K562 (cell line): ENCODE results near the gene DNAJB1. TPM values are rescaled to one million over a fixed set of nuclear protein-coding genes. Genes with fewer than 3 reads are reported as not detected.
"Not testable (repeated sequence)": the region's sequence is repeated elsewhere in the genome, so short reads cannot be mapped to it uniquely, and the experiment has no call there.

Experiments used
- ATAC-seq: fragments of 200-7000 bp; cut with Tn5 transposase; 3 replicates; pipeline ENCODE4 v1.9.1; 2020; ENCODE audit warnings: moderate library complexity
- BruUV-seq: library from RNA; stranded (reverse); fragments of 400-500 nt; replicated peaks from 2 replicates; lab custom pipeline; 2021; lab: Mats Ljungman, UMichigan
- CTCF ChIA-PET: fragments of 300-600 bp; formaldehyde crosslinking; extraction: SDS; loops from one replicate; lab custom pipeline; 2021; ENCODE audit warnings: low intra/inter-chr PET ratio; lab: Yijun Ruan, JAX
- POLR2A ChIA-PET: fragments of 300-600, 350-650 bp; sonication (Branson Sonifier 250); formaldehyde crosslinking; extraction: SDS; loops from one replicate; lab custom pipeline; 2021; ENCODE audit warnings: antibody characterized with exemption, inconsistent platforms; lab: Yijun Ruan, JAX
- DNase-seq, 4 experiments: peaks; one replicate each; pipeline versions ENCODE4 v3.0.0 to v3.0.0-alpha.2; 2011 to 2018; ENCODE audit warnings: low spot score in 3 of 4, mixed read lengths in 3 of 4; ENCODE audit errors: extremely low read depth in 1 of 4
- FAIRE-seq: peaks from 2 replicates; lab custom pipeline; 2011; peaks lifted over from hg19 to GRCh38; lab: Jason Lieb, UNC
- H2AFZ ChIP-seq: 2 replicates; pipeline ENCODE4 v1.6.0; 2011; ENCODE audit warnings: low read depth, low read length, control low read depth, inconsistent platforms
- H3K27ac ChIP-seq: fragments of 200-600 bp; 3 replicates; pipeline ENCODE4 v1.8.0; 2011; ENCODE audit warnings: low read depth, mild to moderate bottlenecking, control low read depth, inconsistent platforms, low read length, moderate library complexity, mixed read lengths; ENCODE audit errors: extremely low read depth
- H3K27me3 ChIP-seq, 2 experiments: fragments of 300-600 bp in 1 of 2; 2 replicates in 1 of 2; 3 replicates in 1 of 2; pipeline versions ENCODE4 v1.6.0 to v1.8.0; 2011; ENCODE audit warnings: inconsistent platforms in 2 of 2, low read length in 2 of 2, mild to moderate bottlenecking in 1 of 2, mixed read lengths in 1 of 2, moderate library complexity in 1 of 2; ENCODE audit not compliant: control insufficient read depth in 2 of 2, insufficient read depth in 2 of 2
- H3K36me3 ChIP-seq: fragments of 300-600 bp; 3 replicates; pipeline ENCODE4 v1.8.0; 2011; ENCODE audit warnings: mild to moderate bottlenecking, low read length, inconsistent platforms; ENCODE audit not compliant: control insufficient read depth, insufficient read depth
- H3K4me1 ChIP-seq, 2 experiments: fragments of 200-600 bp in 1 of 2; replicated peaks in 1 of 2; 2 replicates in 1 of 2; 3 replicates in 1 of 2; pipeline versions ENCODE4 v1.5.1 to v1.8.0; 2011; ENCODE audit warnings: inconsistent platforms in 2 of 2, low read length in 2 of 2, mild to moderate bottlenecking in 1 of 2, mixed read lengths in 1 of 2, moderate library complexity in 1 of 2; ENCODE audit not compliant: control insufficient read depth in 2 of 2, insufficient read depth in 2 of 2
- H3K4me2 ChIP-seq: 2 replicates; pipeline ENCODE4 v1.6.1; 2011; ENCODE audit warnings: low read length, control low read depth, inconsistent platforms, mixed read lengths; ENCODE audit not compliant: insufficient read depth
- H3K4me3 ChIP-seq: fragments of 200-600 bp; sonication (generic), shearing (Covaris generic); 2 replicates; pipeline ENCODE4 v1.5.1; 2016; ENCODE audit warnings: control low read depth, inconsistent platforms
- H3K79me2 ChIP-seq: fragments of 200-600 bp; 3 replicates; pipeline ENCODE4 v1.8.0; 2011; ENCODE audit warnings: low read length, inconsistent platforms; ENCODE audit not compliant: control insufficient read depth, insufficient read depth
- H3K9ac ChIP-seq, 2 experiments: 2 replicates each; pipeline versions ENCODE4 v1.6.0 to v1.6.1; 2011; ENCODE audit warnings: low read depth in 2 of 2, low read length in 2 of 2, control low read depth in 1 of 2, inconsistent platforms in 1 of 2, mild to moderate bottlenecking in 1 of 2, mixed read lengths in 1 of 2; ENCODE audit not compliant: insufficient read depth in 1 of 2
- H3K9me1 ChIP-seq: one replicate; pipeline ENCODE4 v1.6.0; 2011; ENCODE audit warnings: inconsistent platforms, mild to moderate bottlenecking, low read length, moderate library complexity; ENCODE audit not compliant: control insufficient read depth, insufficient read depth
- H3K9me3 ChIP-seq: replicated peaks from 2 replicates; pipeline ENCODE4 v1.5.1; 2011; ENCODE audit warnings: low read depth, low read length, inconsistent platforms; ENCODE audit not compliant: control insufficient read depth, insufficient read depth
- H4K20me1 ChIP-seq: replicated peaks from 2 replicates; pipeline ENCODE4 v1.6.1; 2011; ENCODE audit warnings: low read length, inconsistent platforms, mixed read lengths; ENCODE audit not compliant: control insufficient read depth, insufficient read depth
- ARID2 ChIP-seq: fragments of 450-650 bp; IDR thresholded peaks from 2 replicates; pipeline ENCODE4 v1.6.1; 2017; ENCODE audit warnings: antibody characterized with exemption, mild to moderate bottlenecking
- C11orf30 ChIP-seq: fragments of 450-650 bp; IDR thresholded peaks from 2 replicates; pipeline ENCODE4 v1.6.1; 2016; ENCODE audit warnings: low read depth, mild to moderate bottlenecking
- RAD21 ChIP-seq, 2 experiments: fragments of 250-450 bp in 1 of 2; fragments of 450-650 bp in 1 of 2; sonication (Bioruptor Pico) in 1 of 2; formaldehyde crosslinking in 1 of 2; IDR thresholded peaks in 1 of 2; conservative IDR thresholded peaks in 1 of 2; 2 replicates each; pipeline versions ENCODE4 v1.4.0 to v1.8.0; 2020 to 2022; ENCODE audit warnings: mild to moderate bottlenecking in 2 of 2, moderate library complexity in 1 of 2
- RBFOX2 ChIP-seq: fragments of 200-400 bp; formaldehyde crosslinking; IDR thresholded peaks from 2 replicates; pipeline ENCODE4 v1.6.1; 2017; ENCODE audit warnings: low read depth, mild to moderate bottlenecking, low read length, moderate library complexity
- SIN3A ChIP-seq, 2 experiments: fragments of 150-350 bp in 1 of 2; IDR thresholded peaks; 2 replicates each; pipeline ENCODE4 v1.6.1; 2011 to 2016; ENCODE audit warnings: borderline replicate concordance in 2 of 2, low read depth in 2 of 2, low read length in 2 of 2, mild to moderate bottlenecking in 2 of 2, moderate library complexity in 2 of 2; ENCODE audit not compliant: control insufficient read depth in 1 of 2
- SMC3 ChIP-seq: conservative IDR thresholded peaks from 2 replicates; pipeline ENCODE4 v1.6.1; 2011; ENCODE audit warnings: low read depth, low read length, improper control_type of control experiment; ENCODE audit not compliant: insufficient read depth
- ZNF316 ChIP-seq: fragments of 450-650 bp; IDR thresholded peaks from 2 replicates; pipeline ENCODE4 v1.6.1; 2016
- ZNF644 ChIP-seq: fragments of 200-800 bp; sonication (Bioruptor generic); IDR thresholded peaks from 2 replicates; pipeline ENCODE4 v1.6.1; 2016; ENCODE audit warnings: low read depth, missing genetic modification characterization, missing compliant biosample characterization
- WGBS: fragments of 100-300 bp; shearing (Covaris generic); methylation state at CpG from one replicate; pipeline ENCODE4 v1.1.6; 2016; ENCODE audit warnings: low coverage, mixed read lengths; ENCODE audit not compliant: insufficient coverage; ENCODE audit errors: missing lambda C conversion rate; 5-methylcytosine and 5-hydroxymethylcytosine counted together
- in situ Hi-C: fragments of 300-500 bp; cut with MboI; formaldehyde crosslinking; loops from 4 replicates; pipeline ENCODE4 v1.15.0; 2018; ENCODE audit warnings: inconsistent platforms, mixed read lengths
- intact Hi-C: fragments of 100-400 bp; cut with micrococcal nuclease; formaldehyde crosslinking; loops from 2 replicates; pipeline ENCODE4 v1.14.2; 2022
- polyA plus RNA-seq, 8 experiments: library from polyadenylated mRNA; depleted of rRNA in 4 of 8; stranded (reverse) in 5 of 8; unstranded in 3 of 8; fragments of >200 nt; fragmentation: Nextera tagmentation in 2 of 8; fragmentation: Illumina TruSeq in 1 of 8; extraction: Ambion mirVana in 2 of 8; extraction: Trizol in 1 of 8; gene quantifications; 2 replicates each; pipeline versions ENCODE4 v1.2.1 to v1.2.3, GENCODE V29; 2011 to 2014; ENCODE audit warnings: inconsistent platforms in 1 of 8, missing spikeins in 1 of 8
- total RNA-seq, 7 experiments: library from RNA; depleted of rRNA in 6 of 7; stranded (reverse); fragments of >200 nt in 6 of 7; fragmentation: Illumina TruSeq in 2 of 7; extraction: Trizol in 2 of 7; gene quantifications; 2 replicates each; pipeline versions ENCODE4 v1.2.1 to v1.2.3, GENCODE V29; 2011 to 2021; ENCODE audit warnings: low replicate concordance in 1 of 7

Gene DNAJB1
- total and polyA plus RNA-seq, 9 of the 15 experiments (the other 6 are each of a cell fraction or from before 2014, with no cell fraction given): 13.2 to 113 (median 62.1) TPM

GRCh38 chr19:14505488-14506239 is 12.5 kb downstream of the DNAJB1 start (continued):
- TF ChIP-seq SIN3A (IDR thresholded peaks at IDR 0.05; ENCODE audit: borderline replicate concordance in 2 of 2, control insufficient read depth in 1 of 2, low read depth in 2 of 2, low read length in 2 of 2) (peak in 1 of 2 experiments; percentile 20; a peak in 1 of 4 replicates), ARID2 (0 out of 2 replicates have a peak, but pooled peaks have one; percentile 4), SMC3 (peak; percentile 35; the same call in 1 of the 2 replicates), RBFOX2 (no peak), ZNF644 (tag) (no peak), RAD21 (CRISPR knock-in tag; conservative IDR thresholded peaks at IDR 0.05 in 1 of 2, IDR thresholded peaks at IDR 0.05 in 1 of 2) (peak in 1 of 2 experiments; percentile 66; a peak in 2 of 4 replicates)

- H2AFZ ChIP-seq, H3K9me1 ChIP-seq, H3K9ac ChIP-seq, H3K4me2 ChIP-seq, H4K20me1 ChIP-seq, BruUV-seq, H3K36me3 ChIP-seq, FAIRE-seq, DNase-seq, H3K9me3 ChIP-seq, CTCF ChIA-PET, H3K27ac ChIP-seq, H3K27me3 ChIP-seq, in situ Hi-C loops, H3K4me3 ChIP-seq, intact Hi-C loops, H3K79me2 ChIP-seq, ATAC-seq: not testable (repeated sequence)
- POLR2A ChIA-PET: interaction anchor here (0.6 to 7.5 kb wide), 2 partner anchors 12 to 120 kb away, joined by 3 to 70 read pairs; partner anchors contain the start of gene DNAJB1
- 49% methylated on average over 8 of the region's 8 CpGs for WGBS
- peak; percentile 63 for TF ChIP-seq C11orf30
- TF ChIP-seq ZNF316: peak; percentile 77
- H3K4me1 ChIP-seq: peaks cover 18% of the 10 kb centered on the region in 2 experiments; a peak in 4 of 5 replicates
Measured at GRCh38 chr19:14504575-14504974, 13.6 kb downstream of the DNAJB1 start.
